SKM-1 treated with dmso at 0.1 percent for 144 hours (cell line): ENCODE measurements around the gene ANKRD23.
A peak's percentile ranks its signal among the peaks of the same experiment; 100 is the strongest.

ENCODE experiments used
- DNase-seq: peaks from one replicate; lab custom pipeline; 2025; ENCODE audit not compliant: unreplicated experiment; lab: John Stamatoyannopoulos, UW

Gene ANKRD23

DNA sequence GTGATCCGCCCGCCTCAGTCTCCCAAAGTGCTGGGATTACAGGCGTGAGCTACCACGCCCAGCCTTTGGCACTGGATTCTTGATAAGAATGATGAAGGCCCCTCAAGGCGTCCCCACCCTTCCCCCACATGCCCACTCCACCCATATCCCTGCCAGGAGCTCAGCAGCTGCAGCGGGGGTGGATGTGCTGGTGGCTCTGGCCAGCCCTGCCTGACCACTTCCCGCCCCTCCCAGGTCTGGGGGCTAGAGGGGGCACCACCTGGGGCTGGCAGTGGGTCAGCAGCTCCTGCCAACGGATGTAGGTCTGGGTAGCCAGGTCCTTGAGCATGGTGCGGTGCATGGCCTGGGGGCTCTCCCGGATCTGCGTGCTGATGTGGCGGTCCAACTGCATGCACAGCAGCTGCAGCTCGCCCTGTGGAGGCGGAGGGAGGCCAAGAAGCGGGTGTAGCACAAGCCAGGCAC is 33.8 kb upstream of the ANKRD23 start:
- no peak for DNase-seq

DNA sequence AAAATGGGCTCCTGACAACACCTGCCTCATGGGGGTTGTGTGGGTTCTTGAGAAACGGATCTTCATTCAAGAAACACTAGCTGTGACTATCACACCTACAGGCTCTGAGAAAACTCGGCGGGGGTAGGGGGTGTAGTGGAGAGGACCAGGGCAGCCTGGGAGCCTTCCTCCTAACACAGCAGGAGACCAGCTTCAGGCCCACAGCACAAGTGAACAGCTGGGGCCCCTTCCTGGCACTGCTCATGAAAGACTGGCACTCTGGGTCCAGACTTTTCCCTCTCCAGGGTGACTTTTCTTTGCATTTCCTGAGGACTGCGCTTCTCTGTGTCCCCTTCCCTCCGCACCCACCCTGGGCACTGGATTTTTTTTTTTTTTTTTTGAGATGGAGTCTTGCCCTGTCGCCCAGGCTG is 33.2 kb upstream of the ANKRD23 start:
- DNase-seq: no peak

DNA sequence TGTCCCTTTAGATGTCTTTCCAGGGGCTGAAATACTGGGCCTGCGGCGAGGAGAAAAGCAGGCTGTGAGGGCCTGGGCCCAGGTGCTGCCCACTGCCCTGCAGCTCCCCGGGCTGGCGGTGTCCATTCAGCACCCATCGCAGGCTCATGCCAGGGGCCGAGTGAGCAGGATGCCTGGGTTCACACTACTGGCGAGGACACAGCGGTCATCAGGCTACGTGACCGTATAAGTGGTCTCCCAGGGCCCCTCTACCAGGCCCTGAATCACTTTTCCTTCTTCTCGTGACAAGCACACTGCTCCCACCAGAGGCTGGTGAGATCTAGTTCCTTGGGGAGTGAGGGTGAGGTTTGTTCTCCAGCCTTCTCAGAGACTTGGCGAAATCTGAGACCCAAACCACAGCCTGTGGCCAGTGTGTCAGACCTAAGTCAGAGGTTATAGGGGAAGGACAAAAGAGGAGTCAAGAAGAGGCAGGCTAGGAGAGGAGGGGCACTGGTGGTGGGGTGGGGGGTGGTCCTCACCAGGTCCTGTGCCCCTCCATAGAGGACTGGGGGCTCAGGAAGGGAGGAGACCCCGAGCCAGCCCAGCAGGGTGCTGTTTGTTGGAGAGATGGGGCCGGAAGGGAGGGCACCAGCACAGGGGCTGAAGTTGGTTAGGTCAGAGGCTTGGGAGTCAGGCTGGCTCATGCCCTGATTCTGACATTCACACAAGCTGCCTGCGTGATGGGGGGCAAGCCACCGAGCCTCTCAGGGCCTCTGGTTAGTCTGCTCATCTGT is 32.6 kb upstream of the ANKRD23 start:
- DNase-seq: peak; percentile 44

DNA sequence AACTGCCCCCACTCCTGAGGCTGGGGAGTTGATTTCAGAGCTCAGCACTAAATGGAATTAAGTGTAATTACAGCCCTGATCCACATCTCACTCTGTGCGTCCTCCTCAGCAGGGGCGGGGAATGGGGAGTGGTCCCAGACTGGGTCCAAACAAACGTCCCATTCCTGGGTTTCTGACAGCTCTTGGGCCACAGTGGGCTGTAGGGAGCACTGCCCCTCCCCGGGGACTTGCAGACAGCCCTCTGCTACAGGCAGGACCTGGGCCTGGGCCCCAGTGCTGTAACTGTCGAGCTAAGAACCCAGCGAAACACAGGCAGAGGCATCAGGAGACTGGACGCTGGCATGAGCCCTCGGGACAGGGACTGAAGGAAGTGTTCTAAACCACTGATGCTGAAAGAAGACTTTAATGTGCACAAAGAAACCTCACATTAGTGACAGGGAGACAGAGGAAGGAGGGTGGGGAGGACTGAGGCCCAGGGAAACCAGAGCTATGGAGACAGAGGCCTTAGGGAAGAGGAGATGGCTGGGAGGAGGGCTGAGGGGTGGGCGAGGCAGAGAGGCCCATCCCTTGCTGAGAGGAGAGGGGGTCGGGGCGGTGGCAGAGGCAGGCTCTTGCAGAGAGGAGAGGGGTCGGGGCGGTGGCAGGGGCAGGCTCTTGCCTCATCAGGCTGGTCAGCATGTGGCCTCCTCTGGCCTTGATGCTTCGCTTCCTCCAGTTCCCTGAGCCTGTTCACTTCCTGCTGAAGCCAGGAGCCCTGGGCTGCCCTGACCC is 31.9 kb upstream of the ANKRD23 start:
- no peak for DNase-seq

DNA sequence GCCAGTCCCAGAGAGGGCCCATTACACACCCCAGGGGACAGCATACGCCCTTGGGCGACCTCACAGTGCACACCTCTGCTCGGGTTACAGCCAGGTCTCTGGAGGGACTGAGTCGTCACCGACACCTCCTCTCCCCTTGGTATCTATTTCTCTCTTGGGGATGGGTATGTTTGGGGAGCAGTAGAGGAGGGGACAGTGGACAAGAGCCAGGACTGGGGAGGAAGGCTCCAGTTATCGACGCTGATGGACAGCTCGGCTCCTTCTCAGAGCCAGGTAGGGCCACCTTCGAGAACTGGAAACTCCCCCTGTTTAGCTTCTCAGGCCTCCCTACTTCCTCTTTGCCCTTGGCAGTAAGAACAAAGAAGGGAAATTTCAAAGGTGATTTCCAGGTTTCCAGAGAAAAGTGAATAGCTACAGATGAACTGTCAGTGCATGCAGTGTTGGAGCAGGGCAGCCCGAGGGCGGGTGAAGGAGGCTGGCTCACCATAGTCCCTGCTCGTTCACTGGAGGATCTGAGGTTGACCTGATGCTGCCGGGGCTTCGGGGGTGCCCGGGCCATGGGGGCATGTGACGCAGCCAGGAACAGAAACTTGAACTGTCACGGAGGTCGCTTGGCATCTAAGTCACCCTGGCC is 30.5 kb upstream of the ANKRD23 start:
- DNase-seq: no peak

DNA sequence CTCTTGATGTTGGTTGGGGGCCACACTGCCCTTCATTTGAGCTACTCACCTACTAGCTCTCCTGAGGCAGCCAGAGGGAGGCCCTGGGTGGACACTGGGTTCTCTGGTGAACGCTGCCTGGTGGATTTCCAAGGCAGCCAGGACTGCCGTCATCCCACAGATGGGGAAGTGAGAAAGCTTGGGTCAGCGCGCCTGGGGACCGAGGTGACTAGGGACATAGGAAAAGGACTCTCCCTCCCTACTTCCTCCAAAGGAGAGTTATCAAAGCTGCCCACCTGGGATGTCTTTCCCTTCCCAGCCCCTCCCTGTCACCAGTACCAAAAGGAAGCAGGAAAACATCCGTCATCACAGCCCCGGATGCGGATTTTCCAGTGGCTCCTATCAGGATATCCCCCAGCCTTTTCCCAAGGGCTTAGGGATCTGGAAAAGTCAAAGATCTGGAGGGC is 29.9 kb upstream of the ANKRD23 start:
- DNase-seq: no peak

DNA sequence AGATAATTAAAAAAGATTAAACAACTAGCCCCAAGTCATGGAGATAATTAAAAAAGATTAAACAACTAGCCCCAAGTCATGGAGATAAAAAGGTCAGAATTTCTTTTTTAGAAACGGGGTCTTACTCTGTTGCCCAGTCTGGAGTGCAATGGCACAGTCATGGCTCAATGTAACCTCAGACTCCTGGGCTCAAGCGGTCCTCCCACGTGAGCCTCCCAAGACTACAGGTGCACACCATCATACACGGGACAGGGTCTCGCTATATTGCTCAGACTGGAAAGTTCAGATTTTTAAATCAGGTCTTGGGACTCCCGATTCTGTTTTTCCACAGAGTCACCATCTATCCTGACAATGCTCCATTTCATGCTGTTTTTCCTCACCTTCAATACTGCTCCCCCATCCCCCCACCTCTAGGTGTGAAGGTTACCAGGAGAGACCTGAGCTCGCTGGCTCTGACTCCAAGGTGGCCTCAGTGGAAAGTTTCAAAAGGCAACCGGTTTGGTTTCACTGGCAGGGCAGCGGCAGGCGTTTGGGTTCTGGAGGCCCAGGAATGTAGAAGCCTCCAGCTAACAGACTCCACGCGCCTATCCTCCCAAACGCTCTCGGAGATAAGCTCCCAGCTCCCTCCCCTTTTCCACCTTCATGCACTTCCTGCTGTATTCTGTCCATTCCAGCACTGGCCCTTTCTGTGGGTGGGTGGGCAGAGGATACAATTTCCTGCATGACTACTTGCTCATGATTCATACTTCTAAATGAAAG is 28.9 kb upstream of the ANKRD23 start:
- DNase-seq: no peak

DNA sequence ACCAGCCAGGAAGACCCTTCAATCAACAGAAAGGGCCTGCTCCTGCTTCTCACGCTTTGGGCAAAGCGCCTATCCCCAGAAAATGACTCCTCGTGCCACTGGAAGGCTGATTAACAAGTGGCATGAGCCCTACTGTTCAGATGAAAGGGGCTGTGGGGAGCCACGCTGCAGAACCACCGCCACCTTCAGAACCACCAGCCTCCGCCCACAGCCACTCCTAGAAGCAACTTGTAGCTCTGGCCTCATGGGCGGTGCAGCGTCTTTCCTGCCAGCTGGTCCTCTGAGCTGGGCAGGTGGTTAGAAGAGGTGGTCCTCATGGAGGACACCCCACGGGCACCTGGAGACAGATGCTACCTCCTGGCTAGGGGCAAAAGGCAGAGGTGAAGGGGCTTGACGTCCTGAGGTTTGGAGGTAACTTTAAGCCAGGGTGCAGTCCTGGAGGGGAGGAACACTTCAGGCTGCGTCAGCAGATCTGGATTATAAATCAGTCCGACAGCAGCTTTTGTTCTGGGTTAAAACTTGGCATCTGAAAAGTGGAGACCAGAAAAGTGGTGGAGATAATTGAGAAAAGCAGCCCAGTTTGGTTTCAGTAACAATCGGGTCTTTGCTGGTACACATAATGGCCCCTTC is 26.9 kb upstream of the ANKRD23 start:
- DNase-seq: no peak

DNA sequence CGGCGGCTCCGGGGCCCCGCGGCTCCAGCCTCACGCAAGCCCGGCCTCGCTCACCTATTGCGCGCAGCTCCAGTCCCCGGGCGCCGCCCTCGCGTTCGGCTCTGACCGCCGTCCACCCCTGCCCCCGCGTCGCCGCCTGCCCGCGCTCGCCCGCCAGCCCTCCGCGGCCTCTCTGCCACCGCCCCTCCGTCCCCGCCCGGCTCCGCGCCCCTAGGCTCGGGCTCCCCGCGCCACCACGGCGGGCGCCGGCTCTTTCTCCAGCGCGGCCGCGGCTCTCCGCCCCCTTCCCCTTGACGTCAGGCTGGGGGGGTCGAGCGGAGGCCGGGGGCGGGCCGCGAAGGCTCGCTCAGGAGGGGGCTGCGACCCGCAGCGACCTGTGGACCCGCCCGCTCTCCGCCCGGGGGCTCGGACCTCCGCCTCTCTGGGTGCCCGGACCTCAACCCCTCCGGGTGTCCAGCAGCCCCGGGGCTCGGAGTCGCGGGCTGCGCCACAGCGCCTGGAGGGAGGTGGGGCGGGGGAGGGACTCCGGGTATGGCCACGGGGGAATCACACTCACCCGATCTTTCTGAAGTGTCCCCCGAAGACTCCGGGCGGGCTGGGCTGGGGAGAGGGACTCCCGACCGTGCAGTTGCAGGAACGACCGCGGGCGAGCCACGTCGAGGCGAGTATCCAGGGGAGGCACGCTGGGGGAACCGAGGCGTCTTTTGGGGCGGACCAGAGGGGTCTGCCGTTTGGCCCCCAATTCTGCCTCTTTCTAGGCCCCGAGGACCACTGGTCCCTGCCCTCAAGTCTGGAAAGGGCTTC is 26.2 kb upstream of the ANKRD23 start, which contains the start of gene SEMA4C:
Gene SEMA4C (minus strand): TSS at position 259 of the 804 bp plus-strand sequence. CDS start 2,194 bp downstream, outside the sequence.
- DNase-seq: no peak

DNA sequence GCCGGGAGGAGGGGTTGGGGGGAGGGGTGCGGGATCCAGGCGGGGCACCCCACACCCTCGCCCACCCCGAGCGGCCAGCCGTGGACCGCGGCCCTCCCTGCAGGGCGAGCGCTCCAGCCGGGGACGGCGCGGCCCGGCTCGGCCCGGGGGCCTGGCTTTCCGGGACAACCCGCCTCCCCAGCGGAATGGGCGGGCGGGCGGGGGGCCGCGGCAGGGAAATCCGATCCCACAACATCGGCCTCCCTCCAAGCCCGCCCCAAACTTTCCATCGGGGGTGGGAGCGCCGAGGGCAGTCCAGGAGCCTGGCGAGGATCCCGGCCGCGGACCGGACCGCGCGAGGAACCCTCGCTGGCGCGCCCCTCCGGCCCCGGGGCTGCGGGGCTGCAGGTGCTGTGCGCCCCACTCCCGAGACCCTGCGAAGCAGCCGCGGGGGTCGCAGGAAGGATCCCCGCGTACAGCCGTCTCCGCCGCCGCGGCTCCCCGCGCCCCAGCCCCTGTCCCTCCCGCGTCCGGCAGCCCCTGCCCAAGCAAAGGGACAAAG is 25.5 kb upstream of the ANKRD23 start:
- DNase-seq: no peak

DNA sequence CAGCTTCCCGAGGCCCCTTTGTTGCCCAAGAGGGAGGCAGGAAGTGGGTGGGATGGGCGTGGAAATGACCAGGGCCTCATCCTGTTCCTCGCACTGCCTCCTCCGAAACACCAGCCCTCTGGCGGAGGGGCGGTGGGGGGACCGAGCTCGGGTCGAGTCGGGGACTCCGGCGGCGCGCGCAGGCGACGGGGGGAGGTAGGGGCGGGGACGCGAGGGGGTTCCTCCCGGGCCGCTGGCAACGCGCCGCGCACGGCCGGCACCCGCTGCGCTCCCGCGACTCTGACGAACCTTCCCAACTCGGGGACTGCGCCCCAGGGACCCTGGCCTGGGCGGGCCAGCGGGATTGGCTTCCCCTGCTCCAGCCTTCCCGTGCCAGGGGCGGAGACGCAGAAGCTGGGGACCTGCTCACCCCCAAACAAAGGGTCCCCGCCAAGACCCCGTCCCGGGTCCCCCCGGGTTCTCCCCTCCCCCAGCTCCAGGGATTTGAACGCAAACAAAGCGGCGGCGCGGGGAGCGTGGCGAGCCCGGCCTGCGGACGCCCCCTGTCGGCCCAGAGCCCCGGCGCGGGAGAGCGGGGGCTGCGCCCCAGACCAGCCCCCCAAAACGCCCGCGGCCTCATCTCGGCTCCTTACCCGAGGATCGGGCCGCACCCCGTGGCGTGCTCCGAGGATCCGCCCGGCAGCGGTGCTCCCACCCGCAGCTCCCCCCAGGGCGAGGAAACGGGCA is 24.9 kb upstream of the ANKRD23 start:
- peak; percentile 89 for DNase-seq

DNA sequence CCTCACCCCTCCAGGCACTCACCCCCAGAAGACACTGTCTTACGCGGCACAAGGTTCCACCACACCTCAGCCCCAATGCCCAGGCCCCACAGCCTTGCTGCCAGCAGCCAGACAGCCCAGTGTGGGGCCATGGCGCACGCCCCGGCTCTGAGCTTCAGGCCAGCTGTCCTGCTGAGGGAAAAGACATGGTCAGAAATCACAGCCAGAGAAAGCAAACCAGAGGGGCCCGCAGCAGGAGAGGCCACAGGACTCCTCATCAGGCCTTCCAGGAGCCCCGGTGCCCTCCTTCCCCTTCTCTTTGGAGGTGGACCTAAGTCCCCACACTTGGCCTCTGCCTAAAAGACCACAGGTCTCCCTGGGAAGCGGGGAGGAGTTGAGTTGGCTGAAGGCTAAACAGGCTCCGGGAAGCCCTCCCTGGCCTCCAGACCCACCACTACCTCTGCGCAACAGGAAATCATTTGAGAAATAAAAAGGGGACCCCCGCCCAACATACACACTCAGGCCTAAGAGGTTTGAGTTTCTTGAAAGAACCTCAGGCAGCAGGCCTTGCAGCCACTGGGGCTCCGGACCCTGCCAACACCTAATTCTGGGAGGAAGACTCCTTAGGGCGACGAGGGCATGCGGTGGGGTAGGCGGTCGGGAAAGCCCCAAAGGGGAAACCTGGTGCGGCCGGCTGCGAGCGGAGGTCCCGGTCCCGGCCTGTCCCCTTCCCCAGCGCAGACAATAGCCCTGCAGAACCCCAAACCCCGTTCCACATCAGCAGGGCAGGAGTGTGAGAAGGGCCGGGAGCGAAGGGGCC is 24.1 kb upstream of the ANKRD23 start:
- DNase-seq: no peak

DNA sequence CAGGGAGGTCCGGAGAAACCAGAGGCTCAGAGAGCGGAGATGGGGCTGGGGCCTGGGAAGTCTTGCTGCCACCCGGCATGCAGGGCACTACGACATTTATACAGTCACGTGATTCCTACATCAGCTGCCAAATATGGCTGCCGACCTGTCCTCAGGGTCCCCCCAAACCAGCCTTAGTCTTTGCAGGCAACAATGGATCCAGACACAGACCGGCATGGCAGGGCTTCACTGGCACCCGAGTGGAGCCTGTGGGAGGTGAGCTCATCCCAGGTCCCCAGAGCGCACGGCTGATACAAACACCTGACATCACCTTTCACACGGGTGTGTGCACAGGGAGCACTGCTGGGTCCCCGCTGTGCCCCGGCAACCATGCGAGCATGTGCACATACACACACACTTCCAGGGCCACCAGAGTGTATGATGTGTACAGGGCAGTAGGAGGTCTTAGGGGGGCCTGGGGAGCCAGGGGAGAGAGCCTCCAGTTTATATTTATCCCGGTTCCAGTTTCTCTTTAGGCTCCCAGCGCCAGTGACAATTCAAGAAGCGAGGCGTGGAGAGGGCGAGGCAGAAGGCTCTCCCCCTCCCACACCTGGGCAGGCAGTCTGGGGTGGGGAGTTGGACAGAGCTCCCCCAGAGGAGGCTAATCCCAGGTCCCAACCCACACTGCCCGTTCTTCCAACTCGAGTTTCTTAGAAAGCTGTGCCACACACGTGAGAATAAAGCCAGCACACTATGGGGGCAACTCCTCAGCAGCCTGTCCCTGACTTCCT is 23.4 kb upstream of the ANKRD23 start:
- DNase-seq: no peak

DNA sequence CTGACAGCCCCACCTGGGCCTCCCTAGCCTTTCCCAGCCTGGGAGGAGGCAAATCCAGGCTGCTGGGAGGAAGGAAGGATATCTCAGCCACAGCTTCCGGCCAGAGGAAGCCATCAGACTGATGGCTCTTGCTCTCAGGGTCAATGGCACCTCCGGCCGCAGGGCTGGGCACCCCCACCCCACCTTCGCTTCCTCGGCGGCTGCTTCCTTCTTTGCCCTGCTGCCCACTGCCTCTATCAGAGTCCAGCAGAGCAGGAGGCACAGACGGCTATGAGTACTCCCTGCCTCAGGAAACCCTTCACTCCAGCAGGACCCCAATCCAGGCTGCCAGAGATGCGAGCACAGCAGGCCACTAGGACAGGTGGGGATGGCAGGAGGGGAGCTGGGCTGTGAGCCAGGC is 22.8 kb upstream of the ANKRD23 start:
- DNase-seq: no peak

DNA sequence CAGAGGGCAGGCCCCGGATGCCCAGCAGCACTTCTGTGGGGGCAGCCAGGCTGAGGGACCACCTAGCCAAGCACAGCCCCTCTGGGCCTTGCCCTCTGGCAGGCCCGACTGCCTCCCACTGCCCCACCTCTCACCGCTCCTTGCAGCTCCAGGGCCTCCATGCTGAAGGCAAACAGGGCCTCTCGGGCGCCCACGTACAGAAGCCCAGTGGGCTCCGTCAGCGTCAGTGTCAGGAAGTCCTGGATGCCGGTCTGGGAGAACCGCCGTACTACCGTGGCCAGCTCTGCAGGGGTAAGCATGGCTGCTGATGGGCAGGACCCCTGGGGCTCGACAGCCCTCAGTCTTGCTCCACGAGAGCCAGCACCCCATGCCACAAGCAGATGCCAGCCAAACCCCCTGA is 22.3 kb upstream of the ANKRD23 start:
- no peak for DNase-seq

DNA sequence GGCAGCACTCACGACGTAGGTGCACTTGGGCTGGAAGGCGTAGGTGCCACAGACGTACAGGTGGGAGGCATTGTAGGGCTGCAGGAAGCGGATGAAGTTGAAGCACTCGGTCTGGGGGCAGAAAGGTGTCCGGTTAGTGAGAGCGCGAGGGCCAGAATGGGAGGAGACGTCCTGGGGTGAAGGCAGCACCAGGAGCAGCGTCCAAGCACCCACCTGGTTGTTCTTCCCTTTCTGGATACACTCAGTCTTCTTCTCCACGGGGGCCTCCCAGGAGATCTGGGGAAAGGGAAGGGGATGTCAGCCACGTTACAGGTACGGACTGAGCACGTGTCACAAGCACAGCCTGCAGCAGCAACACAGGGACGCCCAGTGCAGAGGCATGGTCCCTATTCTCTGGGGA is 21.8 kb upstream of the ANKRD23 start:
- DNase-seq: no peak
